Measurements from ENCODE around the gene PCDH15.

GRCh38 chr10:53955091-53955490, 845.9 kb downstream of the PCDH15 start:
- TF ChIP-seq CTCF (conservative IDR thresholded peaks at IDR 0.05; ENCODE audit: low read length) = no peak
- no peak for TF ChIP-seq EZH2phosphoT487 (IDR thresholded peaks at IDR 0.05; ENCODE audit: borderline replicate concordance, low read depth, low read length)

Measured in OCI-LY7 (cell line).